MM.1S (cell line): ENCODE data around the gene NUDT1.

Experiments used
- DNase-seq: peaks from one replicate; pipeline ENCODE4 v3.0.0-alpha.2; 2015
- H2AFZ ChIP-seq: fragments of 300-600 bp; sonication (generic); 2 replicates; pipeline ENCODE4 v1.6.0; 2016; ENCODE audit warnings: antibody characterized with exemption, low read length
- H3F3A ChIP-seq: fragments of 300-600 bp; sonication (generic); 2 replicates; pipeline ENCODE4 v1.6.1; 2016; ENCODE audit warnings: mild to moderate bottlenecking, antibody characterized with exemption, low read length, moderate library complexity, mixed read lengths; ENCODE audit not compliant: insufficient read depth
- H3K27ac ChIP-seq: fragments of 300-600 bp; sonication (generic); 2 replicates; pipeline ENCODE4 v1.5.1; 2016; ENCODE audit warnings: mild to moderate bottlenecking, low read length
- H3K27me3 ChIP-seq: fragments of 300-600 bp; sonication (generic); replicated peaks from 2 replicates; pipeline ENCODE4 v1.6.0; 2016; ENCODE audit warnings: low read length; ENCODE audit not compliant: insufficient read depth
- H3K36me3 ChIP-seq: fragments of 300-600 bp; sonication (generic); replicated peaks from 2 replicates; pipeline ENCODE4 v1.6.1; 2016; ENCODE audit warnings: mild to moderate bottlenecking, low read length, mixed read lengths; ENCODE audit not compliant: insufficient read depth
- H3K4me1 ChIP-seq: fragments of 300-600 bp; sonication (generic); 2 replicates; pipeline ENCODE4 v1.6.1; 2016; ENCODE audit warnings: low read length, mixed read lengths
- H3K4me2 ChIP-seq: fragments of 300-600 bp; sonication (generic); 2 replicates; pipeline ENCODE4 v1.6.0; 2016; ENCODE audit warnings: low read depth, low read length
- H3K4me3 ChIP-seq: fragments of 300-600 bp; sonication (generic); 2 replicates; pipeline ENCODE4 v1.5.1; 2016; ENCODE audit warnings: low read length, mixed read lengths
- H3K79me2 ChIP-seq: fragments of 300-600 bp; sonication (generic); 2 replicates; pipeline ENCODE4 v1.6.1; 2016; ENCODE audit warnings: mixed run types, low read length, mixed read lengths
- H3K9ac ChIP-seq: fragments of 300-600 bp; sonication (generic); 2 replicates; pipeline ENCODE4 v1.6.1; 2016; ENCODE audit warnings: low read length, mixed read lengths
- H3K9me2 ChIP-seq: fragments of 300-600 bp; sonication (generic); replicated peaks from 2 replicates; pipeline ENCODE4 v1.6.1; 2016; ENCODE audit warnings: mild to moderate bottlenecking, low read length, mixed read lengths; ENCODE audit not compliant: insufficient read depth
- H3K9me3 ChIP-seq: fragments of 300-600 bp; sonication (generic); replicated peaks from 2 replicates; pipeline ENCODE4 v1.6.1; 2016; ENCODE audit warnings: mild to moderate bottlenecking, low read length, mixed read lengths; ENCODE audit not compliant: insufficient read depth
- H4K20me1 ChIP-seq: fragments of 300-600 bp; sonication (generic); 2 replicates; pipeline ENCODE4 v1.6.1; 2016; ENCODE audit warnings: mild to moderate bottlenecking, low read length, moderate library complexity, mixed read lengths; ENCODE audit not compliant: insufficient read depth
- CTCF ChIP-seq: fragments of 300-600 bp; sonication (generic); IDR thresholded peaks from 2 replicates; pipeline ENCODE4 v1.5.1; 2016; ENCODE audit warnings: antibody characterized with exemption, low read length, mixed read lengths
- EZH2 ChIP-seq: fragments of 300-600 bp; sonication (generic); optimal IDR thresholded peaks from 2 replicates; pipeline ENCODE3; 2017; ENCODE audit warnings: low read depth, mild to moderate bottlenecking, antibody characterized with exemption, low read length, mixed read lengths
- EZH2phosphoT487 ChIP-seq: fragments of 300-600 bp; sonication (generic); IDR thresholded peaks from 2 replicates; pipeline ENCODE4 v1.6.1; 2018; ENCODE audit warnings: antibody characterized with exemption, low read length

NUDT1 gene

GRCh38 chr7:2215851-2216250, 26.2 kb upstream of the NUDT1 start:
- Histone ChIP-seq H3K9me2 (no peaks in the 10 kb centered on the region), H3K4me2 (no peak overlapping the region), H3K79me2 (no peaks in the 10 kb centered on the region), H3K36me3 (no peaks in the 10 kb centered on the region), H4K20me1 (no peaks in the 10 kb centered on the region), H3K27me3 (no peaks in the 10 kb centered on the region), H3F3A (no peaks in the 10 kb centered on the region), H3K27ac (no peak overlapping the region), H3K9me3 (no peaks in the 10 kb centered on the region), H2AFZ (no peak overlapping the region), H3K4me3 (no peak overlapping the region), H3K4me1 (no peaks in the 10 kb centered on the region), H3K9ac (no peak overlapping the region)
- TF ChIP-seq CTCF (no peak), EZH2phosphoT487 (no peak), EZH2 (no peak)
- DNase-seq, result no peak

DNA sequence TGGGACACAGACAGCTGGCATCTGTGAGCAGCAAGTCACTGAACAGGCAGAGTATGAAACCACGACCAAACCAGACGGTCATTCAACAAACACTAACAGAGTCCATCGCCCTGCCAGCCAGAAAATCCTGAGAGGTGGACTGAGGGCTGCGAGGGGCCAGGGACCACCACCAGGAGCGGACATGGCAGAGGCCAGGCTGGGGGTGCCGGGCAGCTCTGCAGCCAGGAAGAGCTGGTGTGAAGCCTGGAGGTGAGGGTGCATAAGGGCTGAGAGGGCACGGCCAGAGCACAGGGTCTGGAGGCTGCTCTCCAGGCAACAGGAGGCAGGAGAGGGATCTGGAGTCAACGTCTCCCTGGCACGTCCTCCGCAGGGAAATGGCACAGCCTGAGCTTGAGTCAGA, 24.8 kb upstream of the NUDT1 start:
- no peak for TF ChIP-seq CTCF
- Histone ChIP-seq H4K20me1 (no peaks in the 10 kb centered on the region), H3K4me2 (no peak overlapping the region), H3K9me3 (no peaks in the 10 kb centered on the region), H2AFZ (no peak overlapping the region), H3K79me2 (peaks cover 2% of the 10 kb centered on the region; the same call in 1 of the 2 replicates), H3K9me2 (no peaks in the 10 kb centered on the region), H3K4me1 (no peaks in the 10 kb centered on the region), H3K4me3 (no peak overlapping the region), H3K27me3 (no peaks in the 10 kb centered on the region), H3K27ac (no peak overlapping the region), H3K36me3 (no peaks in the 10 kb centered on the region), H3F3A (no peaks in the 10 kb centered on the region), H3K9ac (no peak overlapping the region)
- DNase-seq, result no peak

DNA sequence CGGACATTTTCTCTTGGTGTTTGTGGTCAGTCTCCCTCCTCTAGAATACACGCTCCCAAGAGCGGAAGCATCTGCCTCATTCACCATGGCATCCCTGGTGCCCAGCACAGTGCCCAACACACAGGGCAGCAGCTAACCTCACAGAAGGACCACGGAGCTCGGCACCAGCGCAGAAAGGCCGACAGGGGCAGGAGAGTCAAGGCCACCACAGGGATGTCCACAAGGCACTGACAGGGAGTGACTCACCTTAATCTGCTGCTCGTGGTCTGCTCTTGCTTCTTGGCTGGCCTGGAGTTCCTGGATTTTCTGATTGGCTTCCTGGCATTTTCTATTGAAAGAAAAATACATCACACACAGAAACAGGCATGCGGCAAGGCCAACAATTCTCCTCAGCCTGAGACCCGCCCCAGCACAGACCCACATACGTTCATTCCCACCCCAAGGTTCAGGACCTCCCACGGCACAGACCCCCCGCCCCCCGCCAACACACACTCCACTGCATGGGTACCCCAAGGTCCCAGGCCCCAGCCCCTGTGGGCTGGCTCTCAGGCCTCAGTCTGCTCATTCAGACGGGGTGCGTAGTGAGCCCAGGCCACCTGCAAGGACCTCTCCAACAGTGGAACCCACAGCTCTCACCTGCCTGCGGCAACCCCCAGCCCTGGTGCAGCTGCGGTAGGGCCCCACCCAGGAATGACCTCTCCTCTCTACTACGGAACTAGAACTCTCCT, 24.1 kb upstream of the NUDT1 start:
- Histone ChIP-seq H3K9me2 (no peaks in the 10 kb centered on the region), H3K27ac (no peak overlapping the region), H3K79me2 (peaks cover 2% of the 10 kb centered on the region; the same call in 1 of the 2 replicates), H4K20me1 (no peaks in the 10 kb centered on the region), H3K36me3 (no peaks in the 10 kb centered on the region), H3K4me2 (no peak overlapping the region), H3K9me3 (no peaks in the 10 kb centered on the region), H3K9ac (no peak overlapping the region), H3K4me3 (no peak overlapping the region), H3K27me3 (no peaks in the 10 kb centered on the region), H3K4me1 (no peaks in the 10 kb centered on the region), H3F3A (no peaks in the 10 kb centered on the region), H2AFZ (no peak overlapping the region)
- DNase-seq, result no peak
- TF ChIP-seq CTCF (no peak), EZH2phosphoT487 (no peak)
